Hematopoietic multipotent progenitor cell treated with erythropoietin and hydrocortisone succinate and interleukin-3 and kit ligand, for 4 days (in vitro differentiated cells): ENCODE data around the gene WSB1.
"Not testable (repeated sequence)": the region's sequence is repeated elsewhere in the genome, so short reads cannot be mapped to it uniquely, and the experiment has no call there.

Source experiments
- DNase-seq: peaks from one replicate; pipeline ENCODE4 v3.0.0-alpha.2; 2015

WSB1 gene, protein sequence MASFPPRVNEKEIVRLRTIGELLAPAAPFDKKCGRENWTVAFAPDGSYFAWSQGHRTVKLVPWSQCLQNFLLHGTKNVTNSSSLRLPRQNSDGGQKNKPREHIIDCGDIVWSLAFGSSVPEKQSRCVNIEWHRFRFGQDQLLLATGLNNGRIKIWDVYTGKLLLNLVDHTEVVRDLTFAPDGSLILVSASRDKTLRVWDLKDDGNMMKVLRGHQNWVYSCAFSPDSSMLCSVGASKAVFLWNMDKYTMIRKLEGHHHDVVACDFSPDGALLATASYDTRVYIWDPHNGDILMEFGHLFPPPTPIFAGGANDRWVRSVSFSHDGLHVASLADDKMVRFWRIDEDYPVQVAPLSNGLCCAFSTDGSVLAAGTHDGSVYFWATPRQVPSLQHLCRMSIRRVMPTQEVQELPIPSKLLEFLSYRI

GRCh38 chr17:27293898-27294688 lies at the start of gene WSB1:
WSB1 (plus strand) TSS chr17:27294114; CDS start chr17:27294396, 282 bp downstream.
- DNase-seq = peak; percentile 96

DNA sequence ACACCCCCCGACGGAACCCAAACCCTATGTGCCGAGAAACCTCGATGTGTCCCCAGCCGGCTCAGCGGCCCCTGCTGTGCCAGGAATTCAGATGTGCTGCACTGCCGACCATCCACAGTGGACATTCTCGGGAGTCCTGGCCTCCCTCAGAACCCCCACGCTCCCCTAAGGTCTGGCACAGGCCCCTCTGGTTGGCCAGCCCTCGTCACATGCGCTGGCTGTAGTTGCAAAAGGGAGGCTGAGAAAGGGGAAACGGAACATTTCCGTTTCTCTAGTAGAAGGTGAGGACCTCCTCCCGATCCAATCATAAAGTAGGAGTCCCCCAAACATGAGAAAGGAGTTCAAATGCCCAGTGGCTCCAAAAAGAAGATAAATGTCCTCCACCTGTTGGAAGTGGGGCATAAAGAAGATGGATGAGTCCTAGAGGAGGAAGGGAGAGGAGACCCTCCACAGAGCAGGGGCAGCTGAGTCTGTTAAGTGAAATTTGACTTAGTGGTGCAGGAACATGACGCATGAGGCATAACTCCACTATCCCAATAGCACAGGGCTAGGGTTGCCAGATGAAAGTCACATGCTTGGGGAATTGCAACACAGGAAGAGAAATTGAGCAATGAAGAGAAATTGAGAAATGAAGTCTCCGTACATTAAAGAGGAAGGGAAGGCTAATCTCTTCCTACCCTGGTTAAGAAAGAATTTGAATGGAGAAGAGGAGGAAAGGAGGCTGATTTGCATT lies 49.3 kb upstream of the WSB1 start:
- peak; percentile 88 for DNase-seq

GRCh38 chr17:27245230-27245696 lies 48.7 kb upstream of the WSB1 start:
- peak; percentile 82 for DNase-seq

DNA sequence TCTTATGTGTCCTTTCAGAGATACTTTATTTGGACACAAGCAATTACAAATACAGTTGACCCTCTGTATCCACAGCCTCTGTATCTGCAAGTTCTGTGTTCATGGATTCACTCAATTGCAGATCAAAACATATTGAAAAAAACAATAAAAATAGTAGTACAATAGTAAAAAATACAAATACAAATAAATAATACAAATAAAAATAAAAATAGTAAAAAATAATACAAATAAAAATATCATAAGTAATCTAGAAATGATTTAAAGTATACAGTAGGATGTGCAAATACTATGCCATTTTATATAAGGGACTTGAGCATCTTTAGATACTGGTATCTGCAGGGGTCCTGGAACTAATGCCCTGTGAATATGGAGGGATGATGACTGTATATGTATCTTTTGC lies 47.4 kb upstream of the WSB1 start:
- DNase-seq = no peak

- no peak for DNase-seq
These were observed 46.6 kb upstream of the WSB1 start for GRCh38 chr17:27247071-27247957.

DNA sequence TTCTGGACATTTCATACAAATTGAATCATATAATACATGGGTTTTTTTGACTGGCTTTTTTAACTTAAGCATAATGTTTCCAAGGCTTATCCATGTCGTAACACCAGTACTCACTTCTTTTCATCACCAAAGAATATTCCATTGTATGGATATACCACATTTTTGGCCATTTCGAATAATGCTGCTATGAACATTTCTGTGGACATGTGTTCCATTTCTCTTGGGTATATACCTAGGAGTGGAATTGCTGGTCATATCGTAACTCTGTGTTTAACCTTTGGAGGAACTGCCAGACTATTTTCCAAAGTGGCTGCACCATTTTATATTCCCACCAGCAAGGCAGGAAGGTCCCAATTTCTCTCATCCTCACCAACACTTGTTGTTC lies 46.0 kb upstream of the WSB1 start:
- DNase-seq = no peak

GRCh38 chr17:27250791-27251190 lies 43.1 kb upstream of the WSB1 start:
- DNase-seq = not testable (repeated sequence)

DNA sequence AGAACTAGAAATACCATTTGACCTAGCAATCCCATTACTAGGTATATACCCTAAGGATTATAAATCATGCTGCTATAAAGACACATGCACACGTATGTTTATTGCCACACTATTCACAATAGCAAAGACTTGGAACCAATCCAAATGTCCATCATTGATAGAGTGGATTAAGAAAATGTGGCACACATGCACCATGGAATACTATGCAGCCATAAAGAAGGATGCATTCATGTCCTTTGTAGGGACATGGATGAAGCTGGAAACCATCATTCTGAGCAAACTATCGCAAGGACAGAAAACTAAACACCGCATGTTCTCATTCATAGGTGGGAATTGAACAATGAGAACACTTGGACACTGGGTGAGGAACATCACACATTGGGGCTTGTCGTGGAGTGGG lies 39.1 kb upstream of the WSB1 start:
- not testable (repeated sequence) for DNase-seq

DNA sequence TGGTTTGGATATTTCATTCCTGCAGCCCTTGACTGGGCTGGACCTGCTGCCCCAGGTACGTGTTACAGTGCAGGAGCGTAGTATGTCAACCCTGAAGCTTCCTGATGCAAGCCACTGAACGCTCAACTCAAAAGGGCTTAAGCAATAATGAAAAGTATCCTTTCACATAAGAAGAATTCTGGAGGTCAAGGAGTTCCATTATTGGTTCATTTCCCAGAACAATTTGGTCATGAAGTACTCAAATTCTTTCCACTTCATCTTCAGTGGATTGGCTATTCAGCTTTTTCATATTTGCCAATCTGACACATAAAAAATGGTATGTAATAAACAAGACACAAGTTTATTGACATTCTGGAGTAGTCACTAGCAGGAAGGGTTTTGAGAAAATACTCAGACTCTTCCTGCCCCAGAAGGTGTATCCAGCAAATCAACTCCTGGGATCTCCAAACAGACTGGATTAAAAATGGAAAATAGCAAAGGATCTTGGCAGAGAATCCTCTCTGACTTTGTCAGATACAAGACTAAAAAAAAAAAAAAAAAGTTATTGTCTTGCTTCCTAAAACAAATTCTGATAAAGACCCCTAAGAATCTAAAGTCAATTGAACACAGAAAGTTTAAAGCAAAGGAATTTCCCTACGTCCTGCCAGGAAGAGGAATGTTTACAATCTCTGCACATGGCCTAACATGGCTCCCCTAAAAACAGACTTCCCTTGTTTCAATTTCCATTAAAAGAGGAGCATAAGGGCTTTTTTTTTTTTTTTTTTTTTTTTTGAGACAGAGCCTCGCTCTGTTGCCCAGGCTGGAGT lies 37.5 kb upstream of the WSB1 start:
- DNase-seq = no peak

GRCh38 chr17:27257031-27257357 lies 36.9 kb upstream of the WSB1 start:
- no peak for DNase-seq

DNA sequence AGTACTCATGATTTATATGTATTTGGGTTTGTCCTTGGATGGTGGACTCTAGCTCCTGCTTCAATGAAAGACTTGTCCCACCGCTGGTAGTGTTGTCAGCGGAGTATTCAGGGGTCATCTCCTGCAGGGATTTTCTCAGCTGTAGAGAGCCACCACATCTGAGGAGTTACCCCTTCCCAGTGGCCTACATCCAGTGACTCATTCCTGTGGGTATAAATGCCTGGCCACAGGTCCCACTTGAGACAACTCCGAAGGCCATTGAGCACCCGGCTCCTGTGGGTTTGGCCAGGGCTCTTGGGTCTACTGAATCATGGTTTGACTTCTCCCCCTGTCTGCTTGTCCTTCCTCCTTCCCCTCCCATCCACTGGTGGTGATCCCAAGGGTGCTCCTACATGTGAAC lies 34.6 kb upstream of the WSB1 start:
- no peak for DNase-seq

DNA sequence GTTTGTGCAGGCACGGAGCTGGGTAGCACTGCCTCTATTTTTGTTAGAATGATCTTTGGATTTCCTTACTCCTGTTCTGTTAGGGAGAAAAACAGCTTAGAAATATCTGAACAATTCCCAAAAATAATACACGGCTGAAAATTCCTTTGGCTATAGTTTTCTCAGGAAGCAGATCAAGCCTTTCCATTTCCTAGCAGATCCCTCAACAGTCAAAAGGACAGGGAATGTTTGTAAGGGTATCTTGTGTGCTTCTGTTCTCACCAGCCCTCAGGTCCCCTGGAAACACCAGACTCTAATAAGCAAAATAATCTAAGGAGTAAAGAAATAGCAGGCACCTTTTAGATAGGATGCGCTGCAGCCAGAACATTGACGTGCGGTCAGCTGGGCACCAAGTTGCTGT lies 30.5 kb upstream of the WSB1 start:
- DNase-seq = no peak

DNA sequence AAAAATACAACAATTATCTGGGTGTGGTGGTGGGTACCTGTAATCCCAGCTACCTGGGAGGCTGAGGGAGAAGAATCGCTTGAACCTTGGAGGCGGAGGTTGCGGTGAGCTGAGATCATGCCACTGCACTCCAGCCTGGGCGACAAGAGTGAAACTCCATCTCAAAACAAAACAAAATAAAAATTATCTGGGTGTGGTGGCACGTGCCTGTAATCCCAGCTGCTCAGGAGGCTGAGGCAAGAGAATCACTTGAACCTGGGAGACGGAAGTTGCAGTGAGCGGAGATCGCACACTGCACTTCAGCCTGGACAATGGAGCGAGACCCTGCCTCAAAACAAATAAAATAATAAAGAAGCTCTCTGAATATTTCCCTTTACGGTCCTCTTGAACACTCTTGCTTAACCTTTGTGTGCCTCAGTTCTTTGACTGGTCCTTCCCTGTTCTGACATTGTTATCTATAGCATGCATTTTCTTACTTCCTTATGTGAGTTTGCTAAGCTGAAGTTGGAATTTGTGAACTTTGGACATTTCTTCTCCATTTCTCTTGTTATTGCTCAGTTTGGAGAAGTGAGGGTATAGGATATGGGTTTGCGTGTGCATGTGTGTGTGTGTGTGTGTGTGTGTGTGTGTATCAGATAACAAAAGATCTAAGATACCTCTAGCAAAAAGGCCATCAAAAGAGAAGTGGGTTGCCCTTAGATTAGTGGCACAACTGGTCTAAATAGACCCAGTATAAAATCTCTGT lies 29.7 kb upstream of the WSB1 start:
- peak; percentile 63 for DNase-seq

DNA sequence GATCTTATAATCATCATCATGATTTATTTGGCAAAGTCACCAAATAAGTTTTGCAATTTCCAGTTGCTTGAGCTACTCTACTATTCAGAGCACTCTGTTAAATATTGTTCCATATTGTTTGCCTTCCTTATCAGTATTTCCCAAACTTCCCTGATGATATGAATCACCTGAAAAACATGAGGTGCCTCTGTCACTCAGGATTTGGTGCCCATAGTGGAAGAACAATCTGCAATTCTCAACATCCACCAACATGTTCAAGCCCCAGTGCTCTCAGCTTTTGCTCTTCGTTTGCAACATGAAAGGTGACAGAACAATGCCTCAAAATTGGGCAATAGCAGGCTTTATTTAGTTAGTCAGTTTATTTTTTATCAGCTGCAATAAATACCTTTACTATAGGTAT lies 28.6 kb upstream of the WSB1 start:
- no peak for DNase-seq

DNA sequence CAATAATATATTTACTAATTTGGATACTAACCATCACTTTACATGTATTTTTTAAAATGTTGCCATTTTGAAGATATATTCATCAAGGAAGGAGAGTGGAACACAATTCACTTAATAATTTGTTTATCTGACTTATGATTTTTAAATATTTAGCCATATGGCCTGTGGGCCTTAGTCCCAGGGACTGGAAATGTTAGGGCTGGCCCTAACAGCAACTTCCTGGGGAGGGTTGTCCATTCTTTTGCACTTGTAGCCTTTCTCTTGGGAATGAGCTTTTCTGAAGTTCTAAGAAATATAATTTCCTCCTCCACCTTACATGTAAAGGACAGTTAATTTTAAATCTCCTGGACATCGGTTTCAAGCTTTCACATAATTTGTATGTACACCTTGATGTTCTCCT lies 27.7 kb upstream of the WSB1 start:
- DNase-seq = no peak

GRCh38 chr17:27268394-27269085 lies 25.4 kb upstream of the WSB1 start:
- no peak for DNase-seq

DNA sequence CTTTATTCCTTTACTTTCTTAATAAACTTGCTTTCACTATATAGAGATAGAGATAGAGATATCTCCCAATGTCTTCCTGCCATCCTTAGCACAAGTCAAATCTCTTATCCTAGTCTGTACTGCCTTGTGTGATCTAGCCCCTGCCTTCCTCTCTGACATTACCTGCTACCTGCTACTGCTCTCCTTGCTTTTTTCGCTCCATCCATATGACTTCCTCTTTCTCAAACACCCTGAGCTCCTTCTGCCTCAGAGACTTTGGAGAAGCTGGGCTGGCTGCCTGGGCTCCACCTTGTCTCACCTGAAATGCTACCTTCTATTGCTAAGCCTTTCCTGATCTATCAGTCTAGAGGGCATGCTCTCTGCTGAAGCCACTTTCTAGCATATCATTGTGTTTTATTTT lies 24.7 kb upstream of the WSB1 start:
- no peak for DNase-seq

- no peak for DNase-seq
These were observed 23.9 kb upstream of the WSB1 start for GRCh38 chr17:27269974-27270373.

GRCh38 chr17:27276653-27277156 lies 17.2 kb upstream of the WSB1 start:
- DNase-seq = peak; percentile 16

DNA sequence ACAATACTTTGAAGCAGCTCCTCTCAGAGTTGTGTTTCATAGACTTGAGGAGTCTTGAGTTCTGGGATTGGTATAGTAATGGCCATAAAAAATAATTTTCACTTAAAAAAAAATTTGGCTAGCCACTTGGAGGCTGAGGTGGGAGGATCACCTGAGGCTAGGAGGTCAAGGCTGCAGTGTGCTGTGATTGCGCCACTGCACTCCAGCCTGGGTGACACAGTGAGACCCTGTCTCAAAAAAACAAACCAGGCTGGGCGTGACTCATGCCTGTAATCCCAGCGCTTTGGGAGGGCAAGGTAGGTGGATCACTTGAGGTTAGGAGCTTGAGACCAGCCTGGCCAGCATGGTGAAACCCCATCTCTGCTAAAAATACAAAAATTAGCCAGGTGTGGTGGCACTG lies 14.8 kb upstream of the WSB1 start:
- not testable (repeated sequence) for DNase-seq
